Liver (tissue), 9 donors: ENCODE results near the gene DEGS2. TPM values are rescaled to one million over a fixed set of nuclear protein-coding genes. Genes with fewer than 3 reads are reported as not detected.

Source experiments
- DNase-seq: peaks from one replicate; pipeline ENCODE4 v3.0.0-alpha.2; 2017; ENCODE audit warnings: low spot score
- H3K27ac ChIP-seq, 2 donors: one replicate each; pipeline ENCODE4 v1.7.0; 2013; ENCODE audit warnings: inconsistent platforms in 2 of 2, low read length in 2 of 2, control low read depth in 1 of 2, low read depth in 1 of 2, mild to moderate bottlenecking in 1 of 2
- H3K27me3 ChIP-seq, 4 donors: one replicate each; pipeline versions ENCODE4 v1.6.1 to v1.7.0; 2013; ENCODE audit warnings: low read length in 3 of 4, inconsistent platforms in 1 of 4, mild to moderate bottlenecking in 1 of 4, moderate library complexity in 1 of 4; ENCODE audit not compliant: control insufficient read depth in 4 of 4, insufficient read depth in 4 of 4
- H3K36me3 ChIP-seq, 4 donors: one replicate each; pipeline versions ENCODE4 v1.6.1 to v1.7.0; 2013; ENCODE audit warnings: low read length in 3 of 4, mild to moderate bottlenecking in 3 of 4, low read depth in 1 of 4, moderate library complexity in 1 of 4; ENCODE audit not compliant: control insufficient read depth in 4 of 4, insufficient read depth in 3 of 4
- H3K4me1 ChIP-seq, 4 donors: one replicate each; pipeline versions ENCODE4 v1.6.1 to v1.7.0; 2013; ENCODE audit warnings: low read length in 3 of 4, mild to moderate bottlenecking in 3 of 4, moderate library complexity in 1 of 4; ENCODE audit not compliant: control insufficient read depth in 4 of 4, insufficient read depth in 4 of 4
- H3K4me3 ChIP-seq, 3 donors: one replicate each; pipeline versions ENCODE4 v1.6.1 to v1.7.0; 2013; ENCODE audit warnings: low read length in 3 of 3, control low read depth in 1 of 3, low read depth in 1 of 3, mild to moderate bottlenecking in 1 of 3
- H3K9ac ChIP-seq, 2 donors: one replicate each; pipeline ENCODE4 v1.7.0; 2013; ENCODE audit warnings: low read length in 2 of 2, mild to moderate bottlenecking in 2 of 2, moderate library complexity in 2 of 2, control low read depth in 1 of 2, low read depth in 1 of 2
- H3K9me3 ChIP-seq, 4 donors: one replicate each; pipeline versions ENCODE4 v1.6.1 to v1.7.0; 2013; ENCODE audit warnings: low read length in 3 of 4; ENCODE audit not compliant: control insufficient read depth in 4 of 4
- EGR1 ChIP-seq, 2 donors: IDR thresholded peaks; 2 replicates each; pipeline ENCODE4 v1.6.1; 2016 to 2018; ENCODE audit warnings: antibody characterized with exemption in 2 of 2, low read depth in 2 of 2
- FOXA1 ChIP-seq: IDR thresholded peaks from 2 replicates; pipeline ENCODE4 v1.6.1; 2016; ENCODE audit warnings: antibody characterized with exemption
- FOXA2 ChIP-seq: IDR thresholded peaks from 2 replicates; pipeline ENCODE4 v1.6.1; 2016; ENCODE audit warnings: antibody characterized with exemption
- GABPA ChIP-seq, 2 donors: IDR thresholded peaks in 1 of 2; conservative IDR thresholded peaks in 1 of 2; 2 replicates each; pipeline ENCODE4 v1.6.1; 2016; ENCODE audit warnings: antibody characterized with exemption in 2 of 2, mild to moderate bottlenecking in 1 of 2, moderate library complexity in 1 of 2
- HNF4A ChIP-seq, 2 donors: conservative IDR thresholded peaks; 2 replicates each; pipeline ENCODE4 v1.6.1; 2016; ENCODE audit warnings: antibody characterized with exemption in 2 of 2, mild to moderate bottlenecking in 2 of 2
- HNF4G ChIP-seq: IDR thresholded peaks from 2 replicates; pipeline ENCODE4 v1.6.1; 2016; ENCODE audit warnings: antibody characterized with exemption
- JUND ChIP-seq, 2 donors: IDR thresholded peaks; 2 replicates each; pipeline ENCODE4 v1.6.1; 2016; ENCODE audit warnings: antibody characterized with exemption in 2 of 2
- NR2F2 ChIP-seq: IDR thresholded peaks from 2 replicates; pipeline ENCODE4 v1.6.1; 2016; ENCODE audit warnings: antibody characterized with exemption
- SP1 ChIP-seq: IDR thresholded peaks from 2 replicates; pipeline ENCODE4 v1.6.1; 2018; ENCODE audit warnings: antibody characterized with exemption, mild to moderate bottlenecking
- TAF1 ChIP-seq: conservative IDR thresholded peaks from 2 replicates; pipeline ENCODE4 v1.6.1; 2016; ENCODE audit warnings: antibody characterized with exemption, mild to moderate bottlenecking
- YY1 ChIP-seq: IDR thresholded peaks from 2 replicates; pipeline ENCODE4 v1.6.1; 2016; ENCODE audit warnings: antibody characterized with exemption, mild to moderate bottlenecking
- WGBS: extraction: QIAGEN DNeasy Blood & Tissue Kit; methylation state at CpG from one replicate; pipeline ENCODE4 v1.1.7; 2013; 5-methylcytosine and 5-hydroxymethylcytosine counted together
- polyA plus RNA-seq, 2 donors: library from polyadenylated mRNA; stranded (reverse) in 1 of 2; unstranded in 1 of 2; fragments of 200-250 nt in 1 of 2; fragments of >200 nt in 1 of 2; fragmentation: Nextera tagmentation in 1 of 2; extraction: Ambion mirVana in 1 of 2; gene quantifications; one replicate each; pipeline versions ENCODE4 v1.2.1 to v1.2.3, GENCODE V29; 2013 to 2015
- total RNA-seq, 2 donors: library from RNA; depleted of rRNA; stranded (reverse); fragments of >200 nt; gene quantifications; one replicate each; pipeline ENCODE4 v1.2.3, GENCODE V29; 2014
- TF ChIP-seq, protein P1 (sequence below): IDR thresholded peaks from 2 replicates; pipeline ENCODE4 v1.6.1; 2016; ENCODE audit warnings: antibody characterized with exemption, mild to moderate bottlenecking
- TF ChIP-seq, protein P2 (sequence below): IDR thresholded peaks from 2 replicates; pipeline ENCODE4 v1.6.1; 2016; ENCODE audit warnings: antibody characterized with exemption
- TF ChIP-seq, protein P3 (sequence below): IDR thresholded peaks from 2 replicates; pipeline ENCODE4 v1.6.1; 2016; ENCODE audit warnings: antibody characterized with exemption
- donor health status: healthy.
- donor health status: healthy.
- donor health status: healthy.
- donor health status: healthy.
- donor health status: healthy.

DEGS2 gene
- total and polyA plus RNA-seq, 4 donors, result 0.13 to 0.42 (median 0.27) TPM

DNA sequence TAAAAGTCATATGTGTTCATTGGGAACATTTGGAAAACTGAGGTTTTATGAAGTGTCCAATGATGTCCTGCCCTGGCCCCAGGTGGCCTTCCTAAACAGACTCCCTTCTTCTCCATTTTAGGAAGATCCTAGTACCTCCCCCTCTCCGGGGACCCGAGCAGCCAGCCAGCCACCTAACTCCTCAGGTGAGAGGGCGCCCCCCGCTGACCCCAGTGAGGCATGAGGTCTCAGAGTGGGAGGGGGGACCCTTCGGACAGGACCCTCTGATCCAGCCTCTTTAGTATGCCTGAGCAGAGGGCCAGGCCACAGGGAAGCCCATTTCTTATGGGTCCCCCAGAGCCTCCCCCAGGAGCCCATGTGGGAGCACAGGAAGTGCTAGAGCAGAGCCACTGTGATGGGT lies 23.7 kb downstream of the DEGS2 start:
- Histone ChIP-seq H3K36me3 (peaks cover 13 to 49% (median 20%) of the 10 kb centered on the region in 4 donors), H3K27me3 (no peaks in the 10 kb centered on the region), H3K4me3 (no peak overlapping the region), H3K27ac (no peak overlapping the region), H3K4me1 (no peaks in the 10 kb centered on the region), H3K9ac (no peak overlapping the region), H3K9me3 (no peaks in the 10 kb centered on the region)
- WGBS, result 93% methylated on average over 5 of the region's 5 CpGs
- DNase-seq, result no peak
- TF ChIP-seq, protein P1, sequence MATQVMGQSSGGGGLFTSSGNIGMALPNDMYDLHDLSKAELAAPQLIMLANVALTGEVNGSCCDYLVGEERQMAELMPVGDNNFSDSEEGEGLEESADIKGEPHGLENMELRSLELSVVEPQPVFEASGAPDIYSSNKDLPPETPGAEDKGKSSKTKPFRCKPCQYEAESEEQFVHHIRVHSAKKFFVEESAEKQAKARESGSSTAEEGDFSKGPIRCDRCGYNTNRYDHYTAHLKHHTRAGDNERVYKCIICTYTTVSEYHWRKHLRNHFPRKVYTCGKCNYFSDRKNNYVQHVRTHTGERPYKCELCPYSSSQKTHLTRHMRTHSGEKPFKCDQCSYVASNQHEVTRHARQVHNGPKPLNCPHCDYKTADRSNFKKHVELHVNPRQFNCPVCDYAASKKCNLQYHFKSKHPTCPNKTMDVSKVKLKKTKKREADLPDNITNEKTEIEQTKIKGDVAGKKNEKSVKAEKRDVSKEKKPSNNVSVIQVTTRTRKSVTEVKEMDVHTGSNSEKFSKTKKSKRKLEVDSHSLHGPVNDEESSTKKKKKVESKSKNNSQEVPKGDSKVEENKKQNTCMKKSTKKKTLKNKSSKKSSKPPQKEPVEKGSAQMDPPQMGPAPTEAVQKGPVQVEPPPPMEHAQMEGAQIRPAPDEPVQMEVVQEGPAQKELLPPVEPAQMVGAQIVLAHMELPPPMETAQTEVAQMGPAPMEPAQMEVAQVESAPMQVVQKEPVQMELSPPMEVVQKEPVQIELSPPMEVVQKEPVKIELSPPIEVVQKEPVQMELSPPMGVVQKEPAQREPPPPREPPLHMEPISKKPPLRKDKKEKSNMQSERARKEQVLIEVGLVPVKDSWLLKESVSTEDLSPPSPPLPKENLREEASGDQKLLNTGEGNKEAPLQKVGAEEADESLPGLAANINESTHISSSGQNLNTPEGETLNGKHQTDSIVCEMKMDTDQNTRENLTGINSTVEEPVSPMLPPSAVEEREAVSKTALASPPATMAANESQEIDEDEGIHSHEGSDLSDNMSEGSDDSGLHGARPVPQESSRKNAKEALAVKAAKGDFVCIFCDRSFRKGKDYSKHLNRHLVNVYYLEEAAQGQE, result no peak

DNA sequence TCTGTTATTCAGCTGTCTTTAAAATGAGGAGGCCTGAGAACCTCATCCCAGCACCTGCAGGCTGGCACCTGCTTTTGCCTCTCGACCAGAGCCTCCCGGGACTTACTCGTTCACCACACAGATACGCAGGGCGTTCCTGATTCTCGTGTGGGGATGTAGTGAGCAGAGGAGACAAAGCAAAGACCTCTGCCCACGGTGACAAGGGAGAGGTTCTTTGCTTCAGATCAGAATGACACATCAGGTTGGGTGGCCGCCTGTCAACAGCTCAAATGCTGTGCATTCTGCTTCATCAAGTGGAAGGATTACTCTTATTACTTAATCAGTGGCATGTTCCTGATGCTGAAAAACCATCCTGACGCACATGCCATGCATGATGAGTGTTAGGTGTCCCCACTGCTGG lies 24.4 kb downstream of the DEGS2 start:
- H3K36me3 ChIP-seq, result peaks cover 15 to 56% (median 22%) of the 10 kb centered on the region in 4 donors
- no peaks in the 10 kb centered on the region for H3K9me3 ChIP-seq
- H3K4me3 ChIP-seq, result no peak overlapping the region
- DNase-seq, result no peak
- H3K27ac ChIP-seq, result no peak overlapping the region
- no peaks in the 10 kb centered on the region for H3K4me1 ChIP-seq
- no peak overlapping the region for H3K9ac ChIP-seq
- TF ChIP-seq JUND (IDR thresholded peaks at IDR 0.05) (no peak), FOXA2 (no peak), EGR1 (IDR thresholded peaks at IDR 0.05; ENCODE audit: low read depth in 2 of 2) (no peak), TAF1 (no peak), YY1 (no peak), SP1 (no peak), HNF4G (no peak), HNF4A (conservative IDR thresholded peaks at IDR 0.05) (no peak), GABPA (IDR thresholded peaks at IDR 0.05 in 1 of 2, conservative IDR thresholded peaks at IDR 0.05 in 1 of 2) (no peak)
- TF ChIP-seq, protein P1, result no peak
- 94% methylated on average over 9 of the region's 9 CpGs for WGBS
- no peaks in the 10 kb centered on the region for H3K27me3 ChIP-seq

DNA sequence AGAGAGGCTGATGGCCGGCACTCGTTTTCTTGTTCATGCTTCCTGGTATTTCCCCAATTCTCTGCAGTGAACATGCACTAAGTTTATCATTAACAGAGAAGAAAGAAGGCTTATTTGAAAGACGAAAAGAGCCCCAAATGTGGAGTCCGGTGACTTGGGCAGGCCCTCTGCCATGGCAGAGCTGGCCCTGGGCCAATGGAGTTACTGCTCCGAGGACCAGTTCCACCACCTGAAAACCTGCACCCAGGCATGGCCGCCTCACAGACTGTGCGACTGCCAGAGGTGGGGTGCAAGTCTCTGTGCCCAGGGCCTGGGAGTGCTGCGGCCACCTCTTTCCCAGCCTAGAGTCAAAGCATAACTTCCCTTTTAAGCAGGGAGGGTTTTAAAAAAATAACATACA lies 24.9 kb downstream of the DEGS2 start:
- H3K36me3 ChIP-seq, result peaks cover 15 to 56% (median 24%) of the 10 kb centered on the region in 4 donors
- no peaks in the 10 kb centered on the region for H3K9me3 ChIP-seq
- H3K4me1 ChIP-seq, result no peaks in the 10 kb centered on the region
- H3K27ac ChIP-seq, result no peak overlapping the region
- H3K9ac ChIP-seq, result no peak overlapping the region
- DNase-seq, result no peak
- WGBS, result 84% methylated on average over 8 of the region's 8 CpGs
- no peaks in the 10 kb centered on the region for H3K27me3 ChIP-seq
- H3K4me3 ChIP-seq, result no peak overlapping the region
- TF ChIP-seq, protein P2, sequence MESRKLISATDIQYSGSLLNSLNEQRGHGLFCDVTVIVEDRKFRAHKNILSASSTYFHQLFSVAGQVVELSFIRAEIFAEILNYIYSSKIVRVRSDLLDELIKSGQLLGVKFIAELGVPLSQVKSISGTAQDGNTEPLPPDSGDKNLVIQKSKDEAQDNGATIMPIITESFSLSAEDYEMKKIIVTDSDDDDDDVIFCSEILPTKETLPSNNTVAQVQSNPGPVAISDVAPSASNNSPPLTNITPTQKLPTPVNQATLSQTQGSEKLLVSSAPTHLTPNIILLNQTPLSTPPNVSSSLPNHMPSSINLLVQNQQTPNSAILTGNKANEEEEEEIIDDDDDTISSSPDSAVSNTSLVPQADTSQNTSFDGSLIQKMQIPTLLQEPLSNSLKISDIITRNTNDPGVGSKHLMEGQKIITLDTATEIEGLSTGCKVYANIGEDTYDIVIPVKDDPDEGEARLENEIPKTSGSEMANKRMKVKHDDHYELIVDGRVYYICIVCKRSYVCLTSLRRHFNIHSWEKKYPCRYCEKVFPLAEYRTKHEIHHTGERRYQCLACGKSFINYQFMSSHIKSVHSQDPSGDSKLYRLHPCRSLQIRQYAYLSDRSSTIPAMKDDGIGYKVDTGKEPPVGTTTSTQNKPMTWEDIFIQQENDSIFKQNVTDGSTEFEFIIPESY, result no peak
- TF ChIP-seq FOXA2 (no peak), NR2F2 (no peak), JUND (IDR thresholded peaks at IDR 0.05) (no peak), FOXA1 (no peak), HNF4G (no peak), EGR1 (IDR thresholded peaks at IDR 0.05; ENCODE audit: low read depth in 2 of 2) (no peak), TAF1 (no peak), GABPA (IDR thresholded peaks at IDR 0.05 in 1 of 2, conservative IDR thresholded peaks at IDR 0.05 in 1 of 2) (no peak), SP1 (no peak), HNF4A (conservative IDR thresholded peaks at IDR 0.05) (no peak)
- TF ChIP-seq, protein P1, result no peak
- TF ChIP-seq, protein P3, sequence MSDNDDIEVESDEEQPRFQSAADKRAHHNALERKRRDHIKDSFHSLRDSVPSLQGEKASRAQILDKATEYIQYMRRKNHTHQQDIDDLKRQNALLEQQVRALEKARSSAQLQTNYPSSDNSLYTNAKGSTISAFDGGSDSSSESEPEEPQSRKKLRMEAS, result no peak
